Activated T-cell treated with anti-CD3 and anti-CD28 coated beads, Interleukin-2, amount 50 U/mL, for 4 hours (primary cell): ENCODE data around the gene PRAMEF33. TPM values are rescaled to one million over a fixed set of nuclear protein-coding genes. Genes with fewer than 3 reads are reported as not detected.
"Not testable (repeated sequence)": the region's sequence is repeated elsewhere in the genome, so short reads cannot be mapped to it uniquely, and the experiment has no call there.

Experiments used
- ATAC-seq, 2 donors: fragments of 200-7000 bp; cut with Tn5 transposase; one replicate each; pipeline ENCODE4 v1.10.0; 2021
- DNase-seq: peaks from one replicate; pipeline ENCODE4 v3.0.0-alpha.2; 2020
- H3K27me3 Mint-ChIP-seq: one replicate; pipeline ENCODE4 v1.8.0; 2021; ENCODE audit warnings: low read depth, mixed read lengths
- H3K36me3 Mint-ChIP-seq: one replicate; pipeline ENCODE4 v1.8.0; 2022; ENCODE audit warnings: mixed read lengths; ENCODE audit not compliant: insufficient read depth
- H3K4me1 Mint-ChIP-seq: one replicate; pipeline ENCODE4 v1.8.0; 2021; ENCODE audit warnings: low read depth, mixed read lengths
- H3K4me3 Mint-ChIP-seq: one replicate; pipeline ENCODE4 v1.8.0; 2021; ENCODE audit warnings: mild to moderate bottlenecking, moderate library complexity, mixed read lengths
- H3K9me3 Mint-ChIP-seq: one replicate; pipeline ENCODE4 v1.8.0; 2021; ENCODE audit warnings: mixed read lengths
- total RNA-seq, 3 donors: library from RNA; stranded (reverse); gene quantifications; one replicate each; pipeline ENCODE4 v1.2.1, GENCODE V29; 2021

Gene PRAMEF33
- total RNA-seq, 3 donors from 2014 or later, result not detected

GRCh38 chr1:13354475-13354874, 51.1 kb downstream of the PRAMEF33 start:
- not testable (repeated sequence) for H3K4me3 Mint-ChIP-seq, ATAC-seq, H3K27me3 Mint-ChIP-seq, H3K4me1 Mint-ChIP-seq, H3K36me3 Mint-ChIP-seq, H3K9me3 Mint-ChIP-seq, DNase-seq

GRCh38 chr1:13356774-13357173, 53.4 kb downstream of the PRAMEF33 start:
- H3K27me3 Mint-ChIP-seq, H3K9me3 Mint-ChIP-seq, DNase-seq, H3K4me3 Mint-ChIP-seq, H3K36me3 Mint-ChIP-seq, ATAC-seq, H3K4me1 Mint-ChIP-seq: not testable (repeated sequence)

Other genes starting within 250 kb of the PRAMEF33 start
- gene PRAMEF27, start 247.0 kb upstream of the PRAMEF33 start, total RNA-seq, result not detected
- not detected for gene HNRNPCL3, start 242.8 kb upstream of the PRAMEF33 start, total RNA-seq
- gene PRAMEF25, start 232.8 kb upstream of the PRAMEF33 start, total RNA-seq, result not detected
- gene HNRNPCL2, start 186.7 kb upstream of the PRAMEF33 start, total RNA-seq, result not detected
- not detected for gene PRAMEF26, start 147.5 kb upstream of the PRAMEF33 start, total RNA-seq
- not detected for gene HNRNPCL4, start 137.9 kb upstream of the PRAMEF33 start, total RNA-seq
- gene PRAMEF9, start 131.7 kb upstream of the PRAMEF33 start, total RNA-seq, result not detected
- gene PRAMEF13, start 102.1 kb upstream of the PRAMEF33 start, total RNA-seq, result not detected
- not detected for gene PRAMEF18, start 77.4 kb upstream of the PRAMEF33 start, total RNA-seq
- not detected for gene PRAMEF5, start 49.3 kb upstream of the PRAMEF33 start, total RNA-seq
- not detected for gene PRAMEF8, start 18.4 kb upstream of the PRAMEF33 start, total RNA-seq
- gene PRAMEF15, start 12.0 kb downstream of the PRAMEF33 start, total RNA-seq, result not detected
- gene PRAMEF14, start 43.6 kb downstream of the PRAMEF33 start, total RNA-seq, result not detected
- not detected for gene PRAMEF19, start 68.4 kb downstream of the PRAMEF33 start, total RNA-seq
- gene PRAMEF17, start 86.1 kb downstream of the PRAMEF33 start, total RNA-seq, result not detected
- gene PRAMEF20, start 106.9 kb downstream of the PRAMEF33 start, total RNA-seq, result not detected
- gene LRRC38, start 210.5 kb downstream of the PRAMEF33 start, total RNA-seq, result not detected